ENCODE results near the gene AGO3. TPM values are rescaled to one million over a fixed set of nuclear protein-coding genes. Genes with fewer than 3 reads are reported as not detected.

The AGO3 gene
- total and polyA plus RNA-seq, 4 donors = 3.0 to 19.5 (median 7.1) TPM

DNA sequence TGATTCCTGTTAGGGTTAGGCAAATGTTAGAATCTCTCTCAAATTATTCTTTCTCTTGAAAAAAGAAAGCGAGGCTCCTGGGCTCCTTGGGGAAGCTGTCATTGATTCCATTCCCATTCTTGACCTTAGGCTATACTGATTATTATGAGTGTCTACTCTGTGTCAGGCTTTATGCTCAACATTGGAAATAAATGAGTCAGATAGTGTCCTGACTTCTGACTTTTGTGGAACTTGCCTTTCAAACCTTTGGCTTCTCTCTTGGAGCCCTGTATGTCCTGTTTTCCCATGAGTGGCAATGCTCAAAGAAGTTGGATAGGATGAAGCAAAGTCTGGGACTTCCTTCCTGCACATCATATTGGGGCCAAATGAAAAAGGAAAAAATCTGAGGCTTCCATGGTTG, 36.2 kb upstream of the AGO3 start:
- Histone ChIP-seq H3K9me3 (ENCODE audit: control insufficient read depth in 4 of 4, low read length in 3 of 4) (no peaks in the 10 kb centered on the region), H3K27ac (ENCODE audit: low read depth in 1 of 2, low read length in 2 of 2) (no peak overlapping the region), H3K4me1 (ENCODE audit: control insufficient read depth in 4 of 4, insufficient read depth in 4 of 4, low read length in 3 of 4) (no peaks in the 10 kb centered on the region), H3K4me3 (ENCODE audit: low read depth in 1 of 3, low read length in 3 of 3) (no peak overlapping the region), H3K27me3 (ENCODE audit: control insufficient read depth in 4 of 4, insufficient read depth in 4 of 4, low read length in 3 of 4) (no peaks in the 10 kb centered on the region), H3K9ac (ENCODE audit: low read depth in 1 of 2, low read length in 2 of 2) (no peak overlapping the region), H3K36me3 (ENCODE audit: control insufficient read depth in 4 of 4, insufficient read depth in 3 of 4, low read depth in 1 of 4, low read length in 3 of 4) (peaks cover 7 to 60% (median 35%) of the 10 kb centered on the region in 4 donors)
- 96% methylated on average over 1 of the region's 1 CpG for WGBS
- DNase-seq (ENCODE audit: low spot score) = no peak
- no peak for TF ChIP-seq FOXA2 (IDR thresholded peaks at IDR 0.05)
- TF ChIP-seq YY1 (IDR thresholded peaks at IDR 0.05) = no peak
- TF ChIP-seq, protein P1, sequence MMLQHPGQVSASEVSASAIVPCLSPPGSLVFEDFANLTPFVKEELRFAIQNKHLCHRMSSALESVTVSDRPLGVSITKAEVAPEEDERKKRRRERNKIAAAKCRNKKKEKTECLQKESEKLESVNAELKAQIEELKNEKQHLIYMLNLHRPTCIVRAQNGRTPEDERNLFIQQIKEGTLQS (IDR thresholded peaks at IDR 0.05) = no peak
- TF ChIP-seq HNF4G (IDR thresholded peaks at IDR 0.05) = no peak
- no peak for TF ChIP-seq JUND (IDR thresholded peaks at IDR 0.05)
- TF ChIP-seq, protein P2, sequence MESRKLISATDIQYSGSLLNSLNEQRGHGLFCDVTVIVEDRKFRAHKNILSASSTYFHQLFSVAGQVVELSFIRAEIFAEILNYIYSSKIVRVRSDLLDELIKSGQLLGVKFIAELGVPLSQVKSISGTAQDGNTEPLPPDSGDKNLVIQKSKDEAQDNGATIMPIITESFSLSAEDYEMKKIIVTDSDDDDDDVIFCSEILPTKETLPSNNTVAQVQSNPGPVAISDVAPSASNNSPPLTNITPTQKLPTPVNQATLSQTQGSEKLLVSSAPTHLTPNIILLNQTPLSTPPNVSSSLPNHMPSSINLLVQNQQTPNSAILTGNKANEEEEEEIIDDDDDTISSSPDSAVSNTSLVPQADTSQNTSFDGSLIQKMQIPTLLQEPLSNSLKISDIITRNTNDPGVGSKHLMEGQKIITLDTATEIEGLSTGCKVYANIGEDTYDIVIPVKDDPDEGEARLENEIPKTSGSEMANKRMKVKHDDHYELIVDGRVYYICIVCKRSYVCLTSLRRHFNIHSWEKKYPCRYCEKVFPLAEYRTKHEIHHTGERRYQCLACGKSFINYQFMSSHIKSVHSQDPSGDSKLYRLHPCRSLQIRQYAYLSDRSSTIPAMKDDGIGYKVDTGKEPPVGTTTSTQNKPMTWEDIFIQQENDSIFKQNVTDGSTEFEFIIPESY (IDR thresholded peaks at IDR 0.05) = no peak
- no peak for TF ChIP-seq SP1 (IDR thresholded peaks at IDR 0.05)
- TF ChIP-seq, protein P3, sequence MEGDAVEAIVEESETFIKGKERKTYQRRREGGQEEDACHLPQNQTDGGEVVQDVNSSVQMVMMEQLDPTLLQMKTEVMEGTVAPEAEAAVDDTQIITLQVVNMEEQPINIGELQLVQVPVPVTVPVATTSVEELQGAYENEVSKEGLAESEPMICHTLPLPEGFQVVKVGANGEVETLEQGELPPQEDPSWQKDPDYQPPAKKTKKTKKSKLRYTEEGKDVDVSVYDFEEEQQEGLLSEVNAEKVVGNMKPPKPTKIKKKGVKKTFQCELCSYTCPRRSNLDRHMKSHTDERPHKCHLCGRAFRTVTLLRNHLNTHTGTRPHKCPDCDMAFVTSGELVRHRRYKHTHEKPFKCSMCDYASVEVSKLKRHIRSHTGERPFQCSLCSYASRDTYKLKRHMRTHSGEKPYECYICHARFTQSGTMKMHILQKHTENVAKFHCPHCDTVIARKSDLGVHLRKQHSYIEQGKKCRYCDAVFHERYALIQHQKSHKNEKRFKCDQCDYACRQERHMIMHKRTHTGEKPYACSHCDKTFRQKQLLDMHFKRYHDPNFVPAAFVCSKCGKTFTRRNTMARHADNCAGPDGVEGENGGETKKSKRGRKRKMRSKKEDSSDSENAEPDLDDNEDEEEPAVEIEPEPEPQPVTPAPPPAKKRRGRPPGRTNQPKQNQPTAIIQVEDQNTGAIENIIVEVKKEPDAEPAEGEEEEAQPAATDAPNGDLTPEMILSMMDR (IDR thresholded peaks at IDR 0.05; ENCODE audit: low read depth, low read length, missing input control) = no peak
- TF ChIP-seq, protein P4, sequence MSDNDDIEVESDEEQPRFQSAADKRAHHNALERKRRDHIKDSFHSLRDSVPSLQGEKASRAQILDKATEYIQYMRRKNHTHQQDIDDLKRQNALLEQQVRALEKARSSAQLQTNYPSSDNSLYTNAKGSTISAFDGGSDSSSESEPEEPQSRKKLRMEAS (IDR thresholded peaks at IDR 0.05) = no peak
- TF ChIP-seq, protein P5, sequence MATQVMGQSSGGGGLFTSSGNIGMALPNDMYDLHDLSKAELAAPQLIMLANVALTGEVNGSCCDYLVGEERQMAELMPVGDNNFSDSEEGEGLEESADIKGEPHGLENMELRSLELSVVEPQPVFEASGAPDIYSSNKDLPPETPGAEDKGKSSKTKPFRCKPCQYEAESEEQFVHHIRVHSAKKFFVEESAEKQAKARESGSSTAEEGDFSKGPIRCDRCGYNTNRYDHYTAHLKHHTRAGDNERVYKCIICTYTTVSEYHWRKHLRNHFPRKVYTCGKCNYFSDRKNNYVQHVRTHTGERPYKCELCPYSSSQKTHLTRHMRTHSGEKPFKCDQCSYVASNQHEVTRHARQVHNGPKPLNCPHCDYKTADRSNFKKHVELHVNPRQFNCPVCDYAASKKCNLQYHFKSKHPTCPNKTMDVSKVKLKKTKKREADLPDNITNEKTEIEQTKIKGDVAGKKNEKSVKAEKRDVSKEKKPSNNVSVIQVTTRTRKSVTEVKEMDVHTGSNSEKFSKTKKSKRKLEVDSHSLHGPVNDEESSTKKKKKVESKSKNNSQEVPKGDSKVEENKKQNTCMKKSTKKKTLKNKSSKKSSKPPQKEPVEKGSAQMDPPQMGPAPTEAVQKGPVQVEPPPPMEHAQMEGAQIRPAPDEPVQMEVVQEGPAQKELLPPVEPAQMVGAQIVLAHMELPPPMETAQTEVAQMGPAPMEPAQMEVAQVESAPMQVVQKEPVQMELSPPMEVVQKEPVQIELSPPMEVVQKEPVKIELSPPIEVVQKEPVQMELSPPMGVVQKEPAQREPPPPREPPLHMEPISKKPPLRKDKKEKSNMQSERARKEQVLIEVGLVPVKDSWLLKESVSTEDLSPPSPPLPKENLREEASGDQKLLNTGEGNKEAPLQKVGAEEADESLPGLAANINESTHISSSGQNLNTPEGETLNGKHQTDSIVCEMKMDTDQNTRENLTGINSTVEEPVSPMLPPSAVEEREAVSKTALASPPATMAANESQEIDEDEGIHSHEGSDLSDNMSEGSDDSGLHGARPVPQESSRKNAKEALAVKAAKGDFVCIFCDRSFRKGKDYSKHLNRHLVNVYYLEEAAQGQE (IDR thresholded peaks at IDR 0.05) = no peak

DNA sequence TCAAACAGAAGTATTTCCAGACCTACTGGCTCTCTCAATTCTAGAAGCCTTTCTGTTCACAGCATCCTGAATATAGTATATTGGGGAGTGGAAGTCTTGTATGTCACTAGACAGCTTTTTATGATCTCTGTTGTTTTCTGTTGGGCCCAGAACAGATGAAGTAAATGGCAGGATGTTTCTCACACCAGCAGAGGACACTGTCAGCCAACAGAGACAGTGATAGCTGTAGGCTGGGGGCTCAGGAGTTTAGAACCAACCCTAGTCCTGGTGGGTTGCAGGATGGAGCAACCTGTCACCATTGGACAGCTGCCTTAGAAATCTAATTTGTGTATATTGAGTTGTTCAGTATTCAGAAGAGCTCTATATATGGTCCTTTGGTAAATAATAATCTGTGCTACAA, 31.0 kb upstream of the AGO3 start:
- H3K4me1 ChIP-seq (ENCODE audit: control insufficient read depth in 4 of 4, insufficient read depth in 4 of 4, low read length in 3 of 4) = no peaks in the 10 kb centered on the region
- no peak for DNase-seq (ENCODE audit: low spot score)
- TF ChIP-seq RAD21 (IDR thresholded peaks at IDR 0.05) = peak in 1 of 2 donors; percentile 26
- TF ChIP-seq FOXA2 (IDR thresholded peaks at IDR 0.05) = no peak
- TF ChIP-seq SP1 (IDR thresholded peaks at IDR 0.05) = no peak
- TF ChIP-seq EGR1 (IDR thresholded peaks at IDR 0.05; ENCODE audit: low read depth in 2 of 2) = no peak
- no peak for TF ChIP-seq GABPA (IDR thresholded peaks at IDR 0.05 in 1 of 2, conservative IDR thresholded peaks at IDR 0.05 in 1 of 2)
- TF ChIP-seq NR2F2 (IDR thresholded peaks at IDR 0.05) = no peak
- H3K9me3 ChIP-seq (ENCODE audit: control insufficient read depth in 4 of 4, low read length in 3 of 4) = no peaks in the 10 kb centered on the region
- no peak overlapping the region for H3K27ac ChIP-seq (ENCODE audit: low read depth in 1 of 2, low read length in 2 of 2)
- H3K4me3 ChIP-seq (ENCODE audit: low read depth in 1 of 3, low read length in 3 of 3) = no peak overlapping the region
- H3K27me3 ChIP-seq (ENCODE audit: control insufficient read depth in 4 of 4, insufficient read depth in 4 of 4, low read length in 3 of 4) = no peaks in the 10 kb centered on the region
- H3K36me3 ChIP-seq (ENCODE audit: control insufficient read depth in 4 of 4, insufficient read depth in 3 of 4, low read depth in 1 of 4, low read length in 3 of 4) = peaks cover 8 to 57% (median 29%) of the 10 kb centered on the region in 4 donors
- no peak overlapping the region for H3K9ac ChIP-seq (ENCODE audit: low read depth in 1 of 2, low read length in 2 of 2)

Measured in liver (tissue), 9 donors.